Measurements from ENCODE around the gene C1orf226. TPM values are rescaled to one million over a fixed set of nuclear protein-coding genes. Genes with fewer than 3 reads are reported as not detected.

The C1orf226 gene
- total RNA-seq, 4 donors from 2014 or later = 0.13 to 4.0 (median 2.3) TPM

- intact Hi-C loops (cut with DNase I) = no loop called here
- no peak overlapping the region for H3K4me3 ChIP-seq (replicated peaks in 1 of 3)
- H3K27ac ChIP-seq = no peak overlapping the region
- H3K9me3 ChIP-seq = no peaks in the 10 kb centered on the region
- TF ChIP-seq POLR2A (IDR thresholded peaks at IDR 0.05) = no peak
- no peaks in the 10 kb centered on the region for H3K27me3 ChIP-seq
- WGBS, 2 donors = 97% methylated on average over 10 of the region's 10 CpGs
- no peaks in the 10 kb centered on the region for H3K4me1 ChIP-seq
- no peaks in the 10 kb centered on the region for H3K36me3 ChIP-seq
- no peak for DNase-seq
Observed at GRCh38 chr1:162360237-162360873, 21.2 kb upstream of the C1orf226 start.

- WGBS, 2 donors = 49 to 68% methylated on average over 4 of the region's 4 CpGs
- Histone ChIP-seq H3K4me3 (replicated peaks in 1 of 3) (no peak overlapping the region), H3K9me3 (no peaks in the 10 kb centered on the region), H3K36me3 (no peaks in the 10 kb centered on the region), H3K4me1 (no peaks in the 10 kb centered on the region), H3K27ac (no peak overlapping the region), H3K27me3 (no peaks in the 10 kb centered on the region)
- no peak for TF ChIP-seq CTCF (IDR thresholded peaks at IDR 0.05)
- TF ChIP-seq POLR2A (IDR thresholded peaks at IDR 0.05) = no peak
- intact Hi-C loops (cut with DNase I) = no loop called here
- no peak for DNase-seq
Observed at GRCh38 chr1:162360874-162361260, 20.7 kb upstream of the C1orf226 start.

GRCh38 chr1:162361349-162361748, 20.2 kb upstream of the C1orf226 start:
- no peak for DNase-seq
- intact Hi-C loops (cut with DNase I) = no loop called here
- H3K36me3 ChIP-seq = no peaks in the 10 kb centered on the region
- H3K27me3 ChIP-seq = no peaks in the 10 kb centered on the region
- no peaks in the 10 kb centered on the region for H3K9me3 ChIP-seq
- TF ChIP-seq CTCF (IDR thresholded peaks at IDR 0.05) = no peak
- TF ChIP-seq POLR2A (IDR thresholded peaks at IDR 0.05) = no peak
- no peak overlapping the region for H3K27ac ChIP-seq
- WGBS, 2 donors = 83 to 87% methylated on average over 5 of the region's 5 CpGs
- H3K4me3 ChIP-seq (replicated peaks in 1 of 3) = no peak overlapping the region
- H3K4me1 ChIP-seq = no peaks in the 10 kb centered on the region

- no peaks in the 10 kb centered on the region for H3K9me3 ChIP-seq
- H3K27ac ChIP-seq = no peak overlapping the region
- H3K27me3 ChIP-seq = no peaks in the 10 kb centered on the region
- TF ChIP-seq POLR2A (IDR thresholded peaks at IDR 0.05) (no peak), CTCF (IDR thresholded peaks at IDR 0.05) (no peak)
- no peaks in the 10 kb centered on the region for H3K4me1 ChIP-seq
- intact Hi-C loops (cut with DNase I) = no loop called here
- H3K36me3 ChIP-seq = no peaks in the 10 kb centered on the region
- H3K4me3 ChIP-seq (replicated peaks in 1 of 3) = no peak overlapping the region
- DNase-seq = no peak
- WGBS, 2 donors = 82% methylated on average over 3 of the region's 3 CpGs
Observed at GRCh38 chr1:162363823-162364222, 17.7 kb upstream of the C1orf226 start.

GRCh38 chr1:162364498-162364897, 17.0 kb upstream of the C1orf226 start:
- no peak for DNase-seq
- Histone ChIP-seq H3K27ac (no peak overlapping the region), H3K27me3 (no peaks in the 10 kb centered on the region), H3K36me3 (no peaks in the 10 kb centered on the region), H3K4me3 (replicated peaks in 1 of 3) (no peak overlapping the region), H3K4me1 (no peaks in the 10 kb centered on the region), H3K9me3 (no peaks in the 10 kb centered on the region)
- 96 to 100% methylated on average over 1 of the region's 1 CpG for WGBS, 2 donors
- TF ChIP-seq CTCF (IDR thresholded peaks at IDR 0.05) (no peak), POLR2A (IDR thresholded peaks at IDR 0.05) (no peak)
- intact Hi-C loops (cut with DNase I) = no loop called here

All from thyroid gland (tissue), 4 donors.